Neuronal stem cell (in vitro differentiated cells): Measurements from ENCODE around the gene NR5A1.

Experiments
- DNase-seq: peaks from one replicate; pipeline ENCODE4 v3.0.0-alpha.2; 2013; ENCODE audit warnings: low spot score
- H2AFZ ChIP-seq: one replicate; pipeline ENCODE4 v1.6.1; 2013; ENCODE audit warnings: mild to moderate bottlenecking, low read length, inconsistent platforms
- H2AK5ac ChIP-seq: 2 replicates; pipeline ENCODE4 v1.6.1; 2013; ENCODE audit warnings: low read depth, mild to moderate bottlenecking, inconsistent platforms, low read length, moderate library complexity, mixed read lengths
- H2BK120ac ChIP-seq: 2 replicates; pipeline ENCODE4 v1.6.1; 2013; ENCODE audit warnings: low read depth, mild to moderate bottlenecking, inconsistent platforms, low read length, moderate library complexity, mixed read lengths
- H2BK12ac ChIP-seq: one replicate; pipeline ENCODE4 v1.6.1; 2013; ENCODE audit warnings: low read length, inconsistent platforms
- H2BK15ac ChIP-seq: 2 replicates; pipeline ENCODE4 v1.6.1; 2013; ENCODE audit warnings: mild to moderate bottlenecking, low read length, inconsistent platforms, mixed read lengths
- H2BK5ac ChIP-seq: one replicate; pipeline ENCODE4 v1.6.1; 2013; ENCODE audit warnings: inconsistent platforms, mild to moderate bottlenecking, low read length, moderate library complexity
- H3K14ac ChIP-seq: one replicate; pipeline ENCODE4 v1.6.1; 2013; ENCODE audit warnings: low read length, inconsistent platforms
- H3K18ac ChIP-seq: 2 replicates; pipeline ENCODE4 v1.6.1; 2013; ENCODE audit warnings: low read length, inconsistent platforms
- H3K23ac ChIP-seq: 2 replicates; pipeline ENCODE4 v1.6.1; 2013; ENCODE audit warnings: low read depth, mild to moderate bottlenecking, mixed read lengths, low read length, inconsistent platforms; ENCODE audit not compliant: poor library complexity
- H3K27ac ChIP-seq: replicated peaks from 3 replicates; pipeline ENCODE4 v1.5.1; 2013; ENCODE audit warnings: low read length, inconsistent platforms
- H3K27me3 ChIP-seq, 3 experiments: 2 replicates each; pipeline ENCODE4 v1.6.1; 2013; ENCODE audit warnings: low read length in 3 of 3, mild to moderate bottlenecking in 2 of 3, inconsistent platforms in 1 of 3, low read depth in 1 of 3, mixed read lengths in 1 of 3, moderate library complexity in 1 of 3; ENCODE audit not compliant: control insufficient read depth in 3 of 3, insufficient read depth in 3 of 3
- H3K36me3 ChIP-seq, 2 donors: replicated peaks in 1 of 2; 2 replicates each; pipeline ENCODE4 v1.6.1; 2013; ENCODE audit warnings: low read length in 2 of 2; ENCODE audit not compliant: control insufficient read depth in 2 of 2, insufficient read depth in 2 of 2
- H3K4ac ChIP-seq: 2 replicates; pipeline ENCODE4 v1.6.1; 2013; ENCODE audit warnings: inconsistent platforms, mild to moderate bottlenecking, low read length, moderate library complexity
- H3K4me1 ChIP-seq, 2 donors: 1 replicate in 1 of 2; 2 replicates in 1 of 2; pipeline ENCODE4 v1.6.1; 2013; ENCODE audit warnings: low read length in 2 of 2, low read depth in 1 of 2; ENCODE audit not compliant: control insufficient read depth in 2 of 2, insufficient read depth in 1 of 2
- H3K4me2 ChIP-seq: one replicate; pipeline ENCODE4 v1.6.1; 2013; ENCODE audit warnings: mild to moderate bottlenecking, low read length, inconsistent platforms; ENCODE audit not compliant: insufficient read depth, poor library complexity, severe bottlenecking
- H3K4me3 ChIP-seq, 2 donors: 2 replicates each; pipeline ENCODE4 v1.5.1; 2013; ENCODE audit warnings: low read length in 2 of 2, mild to moderate bottlenecking in 2 of 2, inconsistent platforms in 1 of 2, moderate library complexity in 1 of 2
- H3K79me1 ChIP-seq: one replicate; pipeline ENCODE4 v1.6.1; 2013; ENCODE audit warnings: low read depth, mild to moderate bottlenecking, inconsistent platforms, low read length, moderate library complexity
- H3K9ac ChIP-seq: one replicate; pipeline ENCODE4 v1.6.1; 2013; ENCODE audit warnings: mild to moderate bottlenecking, low read depth, low read length, inconsistent platforms; ENCODE audit not compliant: poor library complexity
- H3K9me3 ChIP-seq, 2 donors: replicated peaks in 1 of 2; 2 replicates each; pipeline versions ENCODE3 to v1.6.1; 2013; ENCODE audit warnings: low read length in 2 of 2, mild to moderate bottlenecking in 2 of 2, inconsistent platforms in 1 of 2, low read depth in 1 of 2, mixed read lengths in 1 of 2, moderate library complexity in 1 of 2; ENCODE audit not compliant: control insufficient read depth in 2 of 2, insufficient read depth in 1 of 2
- H4K8ac ChIP-seq: one replicate; pipeline ENCODE4 v1.6.1; 2013; ENCODE audit warnings: low read depth, mild to moderate bottlenecking, inconsistent platforms, low read length, moderate library complexity
- H4K91ac ChIP-seq: one replicate; pipeline ENCODE4 v1.6.1; 2013; ENCODE audit warnings: low read length, low read depth, mild to moderate bottlenecking, inconsistent platforms; ENCODE audit not compliant: poor library complexity
- WGBS, 2 donors: extraction: QIAGEN DNeasy Blood & Tissue Kit; methylation state at CpG; one replicate each; pipeline ENCODE4 v1.1.7; 2013; ENCODE audit warnings: missing lambda C conversion rate in 2 of 2, mixed read lengths in 1 of 2; ENCODE audit not compliant: insufficient read length in 2 of 2, insufficient replicate concordance in 1 of 2; ENCODE audit errors: extremely low coverage in 2 of 2; 5-methylcytosine and 5-hydroxymethylcytosine counted together

NR5A1 gene

GRCh38 chr9:124517600-124517999 lies 10.4 kb upstream of the NR5A1 start:
- H3K18ac ChIP-seq = no peak overlapping the region

GRCh38 chr9:124514874-124515273 lies 7.7 kb upstream of the NR5A1 start:
- H2AK5ac ChIP-seq = no peak overlapping the region
- H3K4me1 ChIP-seq = peaks cover 4 to 21% of the 10 kb centered on the region in 2 donors
- H3K27me3 ChIP-seq = no peaks in the 10 kb centered on the region
- no peaks in the 10 kb centered on the region for H3K9me3 ChIP-seq
- H2AFZ ChIP-seq = no peak overlapping the region
- no peak overlapping the region for H3K4me2 ChIP-seq
- H3K23ac ChIP-seq = peak overlapping the region; percentile 13
- H4K91ac ChIP-seq = no peak overlapping the region
- peaks cover 7 to 8% of the 10 kb centered on the region in 2 donors for H3K36me3 ChIP-seq
- DNase-seq = no peak
- no peak overlapping the region for H3K18ac ChIP-seq
- no peak overlapping the region for H3K9ac ChIP-seq
- no peak overlapping the region for H3K14ac ChIP-seq
- WGBS, 2 donors = no CpG with 5 or more reads among the region's 5 CpGs
- no peak overlapping the region for H3K4me3 ChIP-seq
- no peak overlapping the region for H2BK120ac ChIP-seq
- H4K8ac ChIP-seq = no peak overlapping the region
- no peaks in the 10 kb centered on the region for H3K79me1 ChIP-seq
- no peak overlapping the region for H2BK15ac ChIP-seq
- no peak overlapping the region for H3K27ac ChIP-seq
- H3K4ac ChIP-seq = no peak overlapping the region
- H2BK5ac ChIP-seq = no peak overlapping the region
- no peak overlapping the region for H2BK12ac ChIP-seq

More at GRCh38 chr9:124517600-124517999, 10.4 kb upstream of the NR5A1 start:
- H3K14ac ChIP-seq = no peak overlapping the region
- no CpG with 5 or more reads among the region's 5 CpGs for WGBS, 2 donors
- H3K4ac ChIP-seq = no peak overlapping the region
- H2AFZ ChIP-seq = no peak overlapping the region
- H2BK12ac ChIP-seq = no peak overlapping the region
- H3K4me1 ChIP-seq = peaks cover 14 to 16% of the 10 kb centered on the region in 2 donors
- no peaks in the 10 kb centered on the region for H3K27me3 ChIP-seq
- H3K4me2 ChIP-seq = no peak overlapping the region
- H2BK5ac ChIP-seq = no peak overlapping the region
- H2AK5ac ChIP-seq = no peak overlapping the region
- no peak overlapping the region for H2BK15ac ChIP-seq
- no peak overlapping the region for H3K27ac ChIP-seq
- H3K9ac ChIP-seq = no peak overlapping the region
- H3K79me1 ChIP-seq = peaks cover 4% of the 10 kb centered on the region
- peaks cover 17 to 35% of the 10 kb centered on the region in 2 donors for H3K36me3 ChIP-seq
- no peak overlapping the region for H3K23ac ChIP-seq
- H4K8ac ChIP-seq = no peak overlapping the region
- H4K91ac ChIP-seq = no peak overlapping the region
- H3K4me3 ChIP-seq = no peak overlapping the region
- DNase-seq = no peak
- no peak overlapping the region for H2BK120ac ChIP-seq
- no peaks in the 10 kb centered on the region for H3K9me3 ChIP-seq

- Histone ChIP-seq H4K8ac (no peak overlapping the region), H3K4me2 (no peak overlapping the region), H3K14ac (no peak overlapping the region), H3K9me3 (no peaks in the 10 kb centered on the region), H3K27me3 (no peaks in the 10 kb centered on the region), H3K23ac (no peak overlapping the region), H3K18ac (no peak overlapping the region), H2BK15ac (no peak overlapping the region), H3K79me1 (no peaks in the 10 kb centered on the region), H3K4me3 (no peak overlapping the region), H3K4me1 (peaks cover 2 to 21% of the 10 kb centered on the region in 2 donors), H2BK5ac (no peak overlapping the region), H4K91ac (no peak overlapping the region), H2AK5ac (no peak overlapping the region), H2BK12ac (no peak overlapping the region), H2BK120ac (no peak overlapping the region), H3K9ac (no peak overlapping the region), H3K36me3 (peaks cover 4 to 5% of the 10 kb centered on the region in 2 donors), H3K27ac (no peak overlapping the region), H3K4ac (no peak overlapping the region), H2AFZ (no peak overlapping the region)
- DNase-seq = no peak
- no CpG with 5 or more reads among the region's 4 CpGs for WGBS, 2 donors
Observed at GRCh38 chr9:124514125-124514524, 6.9 kb upstream of the NR5A1 start.

- Histone ChIP-seq H4K8ac (peak overlapping the region; percentile 86), H2BK12ac (no peak overlapping the region), H3K36me3 (no peaks in the 10 kb centered on the region), H2BK5ac (peak overlapping the region; percentile 7), H4K91ac (no peak overlapping the region), H3K79me1 (no peaks in the 10 kb centered on the region), H3K4me1 (peaks cover 1 to 21% of the 10 kb centered on the region in 2 donors), H3K23ac (no peak overlapping the region), H2BK120ac (no peak overlapping the region), H3K9me3 (no peaks in the 10 kb centered on the region), H2AK5ac (peak overlapping the region; percentile 76), H3K14ac (no peak overlapping the region), H3K27ac (no peak overlapping the region), H3K18ac (peak overlapping the region; percentile 54), H3K4me3 (no peak overlapping the region), H2AFZ (no peak overlapping the region), H3K4ac (no peak overlapping the region), H3K4me2 (no peak overlapping the region), H2BK15ac (no peak overlapping the region), H3K27me3 (no peaks in the 10 kb centered on the region), H3K9ac (no peak overlapping the region)
- DNase-seq = no peak
- no CpG with 5 or more reads among the region's 5 CpGs for WGBS, 2 donors
Observed at GRCh38 chr9:124513376-124513994, 6.3 kb upstream of the NR5A1 start.
